HEK293 (cell line): ENCODE results near the gene PRR19.

ENCODE experiments used
- KLF10 ChIP-seq: fragments of 450-650 bp; IDR thresholded peaks from 2 replicates; pipeline ENCODE4 v1.5.1; 2018; ENCODE audit warnings: missing biosample characterization, mild to moderate bottlenecking, missing genetic modification characterization
- SETDB1 ChIP-seq: IDR thresholded peaks from one replicate; pipeline ENCODE4 v1.6.1; 2017; ENCODE audit warnings: mild to moderate bottlenecking, low read length, moderate library complexity, mixed read lengths; ENCODE audit not compliant: insufficient read length
- YY2 ChIP-seq: fragments of 450-650 bp; formaldehyde crosslinking; IDR thresholded peaks from 2 replicates; pipeline ENCODE4 v1.5.1; 2016; ENCODE audit warnings: missing biosample characterization, missing genetic modification characterization
- ZBTB17 ChIP-seq: fragments of 450-650 bp; formaldehyde crosslinking; IDR thresholded peaks from 2 replicates; pipeline ENCODE4 v1.5.1; 2016; ENCODE audit warnings: missing biosample characterization, missing genetic modification characterization
- ZBTB21 ChIP-seq: fragments of 450-650 bp; formaldehyde crosslinking; IDR thresholded peaks from 2 replicates; pipeline ENCODE4 v1.5.1; 2017; ENCODE audit warnings: missing biosample characterization, missing genetic modification characterization
- ZIC2 ChIP-seq: fragments of 450-650 bp; formaldehyde crosslinking; IDR thresholded peaks from 2 replicates; pipeline ENCODE4 v1.5.1; 2016; ENCODE audit warnings: missing biosample characterization, missing genetic modification characterization
- ZNF138 ChIP-seq: fragments of 450-650 bp; formaldehyde crosslinking; IDR thresholded peaks from 2 replicates; pipeline ENCODE4 v1.5.1; 2016; ENCODE audit warnings: missing biosample characterization, missing genetic modification characterization, borderline replicate concordance
- ZNF146 ChIP-seq: fragments of 450-650 bp; formaldehyde crosslinking; IDR thresholded peaks from 2 replicates; pipeline ENCODE4 v1.5.1; 2016; ENCODE audit warnings: missing biosample characterization, missing genetic modification characterization
- ZNF174 ChIP-seq: fragments of 450-650 bp; formaldehyde crosslinking; IDR thresholded peaks from 2 replicates; pipeline ENCODE4 v1.5.0; 2017; ENCODE audit warnings: missing biosample characterization, mild to moderate bottlenecking, missing genetic modification characterization
- ZNF184 ChIP-seq: fragments of 450-650 bp; IDR thresholded peaks from 2 replicates; pipeline ENCODE4 v1.5.1; 2018; ENCODE audit warnings: missing biosample characterization, mild to moderate bottlenecking, missing genetic modification characterization
- ZNF24 ChIP-seq: fragments of 450-650 bp; formaldehyde crosslinking; IDR thresholded peaks from 2 replicates; pipeline ENCODE4 v1.5.1; 2016; ENCODE audit warnings: missing biosample characterization, missing genetic modification characterization
- ZNF248 ChIP-seq: fragments of 450-650 bp; formaldehyde crosslinking; IDR thresholded peaks from 2 replicates; pipeline ENCODE4 v1.5.1; 2017; ENCODE audit warnings: missing biosample characterization, missing genetic modification characterization
- ZNF302 ChIP-seq: fragments of 450-650 bp; formaldehyde crosslinking; IDR thresholded peaks from 2 replicates; pipeline ENCODE4 v1.5.1; 2016; ENCODE audit warnings: missing biosample characterization, missing genetic modification characterization, low read depth
- ZNF501 ChIP-seq: fragments of 450-650 bp; formaldehyde crosslinking; IDR thresholded peaks from 2 replicates; pipeline ENCODE4 v1.5.1; 2016; ENCODE audit warnings: missing biosample characterization, missing genetic modification characterization
- ZNF600 ChIP-seq: fragments of 450-650 bp; formaldehyde crosslinking; IDR thresholded peaks from 2 replicates; pipeline ENCODE4 v1.5.1; 2016; ENCODE audit warnings: missing biosample characterization, missing genetic modification characterization
- ZNF626 ChIP-seq: fragments of 450-650 bp; sonication (Bioruptor Pico); formaldehyde crosslinking; IDR thresholded peaks from 2 replicates; pipeline ENCODE4 v1.5.1; 2018; ENCODE audit warnings: missing biosample characterization, missing genetic modification characterization, inconsistent platforms
- ZNF629 ChIP-seq: fragments of 450-650 bp; formaldehyde crosslinking; IDR thresholded peaks from 2 replicates; pipeline ENCODE4 v1.5.1; 2017; ENCODE audit warnings: missing biosample characterization, missing genetic modification characterization
- ZNF654 ChIP-seq: fragments of 450-650 bp; formaldehyde crosslinking; IDR thresholded peaks from 2 replicates; pipeline ENCODE4 v1.5.1; 2016; ENCODE audit warnings: low read depth, missing biosample characterization, missing genetic modification characterization
- ZNF670 ChIP-seq: fragments of 450-650 bp; formaldehyde crosslinking; IDR thresholded peaks from 2 replicates; pipeline ENCODE4 v1.5.1; 2016; ENCODE audit warnings: missing biosample characterization, missing genetic modification characterization, low read depth
- ZNF837 ChIP-seq: fragments of 450-650 bp; formaldehyde crosslinking; IDR thresholded peaks from 2 replicates; pipeline ENCODE4 v1.5.1; 2016; ENCODE audit warnings: missing biosample characterization, missing genetic modification characterization
- ZNF843 ChIP-seq: fragments of 450-650 bp; formaldehyde crosslinking; IDR thresholded peaks from 2 replicates; pipeline ENCODE4 v1.5.1; 2016; ENCODE audit warnings: missing biosample characterization, missing genetic modification characterization
- TF ChIP-seq, protein P1 (sequence below): fragments of 450-650 bp; formaldehyde crosslinking; IDR thresholded peaks from 2 replicates; pipeline ENCODE4 v1.5.1; 2016; ENCODE audit warnings: missing biosample characterization, missing genetic modification characterization
- TF ChIP-seq, protein P2 (sequence below): fragments of 450-650 bp; formaldehyde crosslinking; IDR thresholded peaks from 2 replicates; pipeline ENCODE4 v1.5.1; 2016; ENCODE audit warnings: missing biosample characterization, missing genetic modification characterization
- TF ChIP-seq, protein P3 (sequence below): fragments of 450-650 bp; formaldehyde crosslinking; IDR thresholded peaks from 2 replicates; pipeline ENCODE4 v1.5.1; 2016; ENCODE audit warnings: missing biosample characterization, missing genetic modification characterization, borderline replicate concordance
- TF ChIP-seq, protein P4 (sequence below): fragments of 450-650 bp; formaldehyde crosslinking; IDR thresholded peaks from 2 replicates; pipeline ENCODE4 v1.5.1; 2017; ENCODE audit warnings: missing biosample characterization, missing genetic modification characterization
- TF ChIP-seq, protein P5 (sequence below): fragments of 450-650 bp; formaldehyde crosslinking; IDR thresholded peaks from 2 replicates; pipeline ENCODE4 v1.5.1; 2016; ENCODE audit warnings: missing biosample characterization, missing genetic modification characterization
- TF ChIP-seq, protein P6 (sequence below): fragments of 450-650 bp; formaldehyde crosslinking; IDR thresholded peaks from 2 replicates; pipeline ENCODE4 v1.5.1; 2017; ENCODE audit warnings: missing biosample characterization, missing genetic modification characterization

Gene PRR19

DNA sequence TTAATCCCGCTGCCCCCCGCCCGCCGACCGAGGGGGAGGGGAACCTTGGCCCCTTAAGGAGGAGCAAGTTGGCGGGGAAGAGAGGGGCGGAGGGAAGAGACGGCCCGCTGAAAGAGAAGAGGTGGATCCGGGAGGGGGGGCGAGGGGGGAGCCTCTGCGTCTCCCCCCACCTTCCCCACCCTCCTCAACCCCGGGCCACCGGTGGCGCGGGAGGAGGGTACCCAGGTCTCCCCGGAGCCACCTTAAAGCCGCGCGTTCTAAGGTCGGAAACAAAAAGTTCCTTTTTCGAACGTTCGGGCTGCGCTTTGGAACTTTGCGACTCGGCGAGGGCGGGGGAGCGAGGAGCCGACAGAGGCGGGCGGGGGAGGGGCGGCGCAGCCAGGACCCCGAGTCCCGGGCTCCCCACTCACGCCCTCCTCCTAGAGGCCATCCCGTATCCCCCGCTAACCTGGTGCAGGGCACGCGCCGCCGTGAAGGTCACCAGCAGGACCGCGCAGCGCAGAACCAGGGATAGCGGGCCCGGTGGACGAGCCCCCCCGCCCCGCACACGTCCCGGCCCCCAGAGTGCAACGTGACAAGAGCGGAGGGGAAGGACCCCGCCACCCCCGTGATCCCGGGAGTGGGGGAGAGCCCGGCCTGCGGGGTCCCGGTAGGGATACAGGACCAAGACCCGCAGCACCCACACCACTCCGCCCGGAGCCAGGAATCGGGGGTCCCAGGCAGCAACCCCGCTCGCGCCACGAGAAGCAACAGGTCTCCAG, 47.7 kb upstream of the PRR19 start (continued):
- TF ChIP-seq, protein P1, sequence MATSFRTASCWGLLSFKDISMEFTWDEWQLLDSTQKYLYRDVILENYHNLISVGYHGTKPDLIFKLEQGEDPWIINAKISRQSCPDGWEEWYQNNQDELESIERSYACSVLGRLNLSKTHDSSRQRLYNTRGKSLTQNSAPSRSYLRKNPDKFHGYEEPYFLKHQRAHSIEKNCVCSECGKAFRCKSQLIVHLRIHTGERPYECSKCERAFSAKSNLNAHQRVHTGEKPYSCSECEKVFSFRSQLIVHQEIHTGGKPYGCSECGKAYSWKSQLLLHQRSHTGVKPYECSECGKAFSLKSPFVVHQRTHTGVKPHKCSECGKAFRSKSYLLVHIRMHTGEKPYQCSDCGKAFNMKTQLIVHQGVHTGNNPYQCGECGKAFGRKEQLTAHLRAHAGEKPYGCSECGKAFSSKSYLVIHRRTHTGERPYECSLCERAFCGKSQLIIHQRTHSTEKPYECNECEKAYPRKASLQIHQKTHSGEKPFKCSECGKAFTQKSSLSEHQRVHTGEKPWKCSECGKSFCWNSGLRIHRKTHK (tag by site-specific recombination) = no peak
- TF ChIP-seq, protein P2, sequence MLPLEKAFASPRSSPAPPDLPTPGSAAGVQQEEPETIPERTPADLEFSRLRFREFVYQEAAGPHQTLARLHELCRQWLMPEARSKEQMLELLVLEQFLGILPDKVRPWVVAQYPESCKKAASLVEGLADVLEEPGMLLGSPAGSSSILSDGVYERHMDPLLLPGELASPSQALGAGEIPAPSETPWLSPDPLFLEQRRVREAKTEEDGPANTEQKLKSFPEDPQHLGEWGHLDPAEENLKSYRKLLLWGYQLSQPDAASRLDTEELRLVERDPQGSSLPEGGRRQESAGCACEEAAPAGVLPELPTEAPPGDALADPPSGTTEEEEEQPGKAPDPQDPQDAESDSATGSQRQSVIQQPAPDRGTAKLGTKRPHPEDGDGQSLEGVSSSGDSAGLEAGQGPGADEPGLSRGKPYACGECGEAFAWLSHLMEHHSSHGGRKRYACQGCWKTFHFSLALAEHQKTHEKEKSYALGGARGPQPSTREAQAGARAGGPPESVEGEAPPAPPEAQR (tag by site-specific recombination) = no peak
- no peak for TF ChIP-seq ZNF837 (tag by site-specific recombination)
- 0 out of 2 replicates have a peak, but pooled peaks have one; percentile 9 for TF ChIP-seq YY2 (tag by site-specific recombination)
- TF ChIP-seq ZNF184 (tag by site-specific recombination) = no peak
- TF ChIP-seq ZNF629 (tag by site-specific recombination) = 0 out of 2 replicates have a peak, but pooled peaks have one; percentile 29
- 0 out of 2 replicates have a peak, but pooled peaks have one; percentile 17 for TF ChIP-seq ZNF24
- TF ChIP-seq ZIC2 (tag by site-specific recombination) = no peak; the same call in 1 of the 2 replicates
- no peak for TF ChIP-seq ZNF248 (tag by site-specific recombination)
- peak; percentile 57 for TF ChIP-seq KLF10 (tag by site-specific recombination)
- TF ChIP-seq ZNF501 (tag by site-specific recombination) = peak; percentile 50; the same call in 1 of the 2 replicates
- no peak for TF ChIP-seq ZNF626 (tag by site-specific recombination)
- TF ChIP-seq, protein P3, sequence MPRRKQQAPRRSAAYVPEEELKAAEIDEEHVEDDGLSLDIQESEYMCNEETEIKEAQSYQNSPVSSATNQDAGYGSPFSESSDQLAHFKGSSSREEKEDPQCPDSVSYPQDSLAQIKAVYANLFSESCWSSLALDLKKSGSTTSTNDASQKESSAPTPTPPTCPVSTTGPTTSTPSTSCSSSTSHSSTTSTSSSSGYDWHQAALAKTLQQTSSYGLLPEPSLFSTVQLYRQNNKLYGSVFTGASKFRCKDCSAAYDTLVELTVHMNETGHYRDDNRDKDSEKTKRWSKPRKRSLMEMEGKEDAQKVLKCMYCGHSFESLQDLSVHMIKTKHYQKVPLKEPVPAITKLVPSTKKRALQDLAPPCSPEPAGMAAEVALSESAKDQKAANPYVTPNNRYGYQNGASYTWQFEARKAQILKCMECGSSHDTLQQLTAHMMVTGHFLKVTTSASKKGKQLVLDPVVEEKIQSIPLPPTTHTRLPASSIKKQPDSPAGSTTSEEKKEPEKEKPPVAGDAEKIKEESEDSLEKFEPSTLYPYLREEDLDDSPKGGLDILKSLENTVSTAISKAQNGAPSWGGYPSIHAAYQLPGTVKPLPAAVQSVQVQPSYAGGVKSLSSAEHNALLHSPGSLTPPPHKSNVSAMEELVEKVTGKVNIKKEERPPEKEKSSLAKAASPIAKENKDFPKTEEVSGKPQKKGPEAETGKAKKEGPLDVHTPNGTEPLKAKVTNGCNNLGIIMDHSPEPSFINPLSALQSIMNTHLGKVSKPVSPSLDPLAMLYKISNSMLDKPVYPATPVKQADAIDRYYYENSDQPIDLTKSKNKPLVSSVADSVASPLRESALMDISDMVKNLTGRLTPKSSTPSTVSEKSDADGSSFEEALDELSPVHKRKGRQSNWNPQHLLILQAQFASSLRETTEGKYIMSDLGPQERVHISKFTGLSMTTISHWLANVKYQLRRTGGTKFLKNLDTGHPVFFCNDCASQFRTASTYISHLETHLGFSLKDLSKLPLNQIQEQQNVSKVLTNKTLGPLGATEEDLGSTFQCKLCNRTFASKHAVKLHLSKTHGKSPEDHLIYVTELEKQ (tag by site-specific recombination) = no peak
- TF ChIP-seq ZNF843 (tag by site-specific recombination) = no peak; the same call in 1 of the 2 replicates
- TF ChIP-seq SETDB1 = no peak
- no peak for TF ChIP-seq ZNF174
- no peak for TF ChIP-seq ZNF302 (tag by site-specific recombination)
- peak; percentile 69 for TF ChIP-seq ZNF600 (tag by site-specific recombination)
- no peak; the same call in 1 of the 2 replicates for TF ChIP-seq ZBTB21
- TF ChIP-seq, protein P4, sequence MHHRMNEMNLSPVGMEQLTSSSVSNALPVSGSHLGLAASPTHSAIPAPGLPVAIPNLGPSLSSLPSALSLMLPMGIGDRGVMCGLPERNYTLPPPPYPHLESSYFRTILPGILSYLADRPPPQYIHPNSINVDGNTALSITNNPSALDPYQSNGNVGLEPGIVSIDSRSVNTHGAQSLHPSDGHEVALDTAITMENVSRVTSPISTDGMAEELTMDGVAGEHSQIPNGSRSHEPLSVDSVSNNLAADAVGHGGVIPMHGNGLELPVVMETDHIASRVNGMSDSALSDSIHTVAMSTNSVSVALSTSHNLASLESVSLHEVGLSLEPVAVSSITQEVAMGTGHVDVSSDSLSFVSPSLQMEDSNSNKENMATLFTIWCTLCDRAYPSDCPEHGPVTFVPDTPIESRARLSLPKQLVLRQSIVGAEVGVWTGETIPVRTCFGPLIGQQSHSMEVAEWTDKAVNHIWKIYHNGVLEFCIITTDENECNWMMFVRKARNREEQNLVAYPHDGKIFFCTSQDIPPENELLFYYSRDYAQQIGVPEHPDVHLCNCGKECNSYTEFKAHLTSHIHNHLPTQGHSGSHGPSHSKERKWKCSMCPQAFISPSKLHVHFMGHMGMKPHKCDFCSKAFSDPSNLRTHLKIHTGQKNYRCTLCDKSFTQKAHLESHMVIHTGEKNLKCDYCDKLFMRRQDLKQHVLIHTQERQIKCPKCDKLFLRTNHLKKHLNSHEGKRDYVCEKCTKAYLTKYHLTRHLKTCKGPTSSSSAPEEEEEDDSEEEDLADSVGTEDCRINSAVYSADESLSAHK (tag by site-specific recombination) = 0 out of 2 replicates have a peak, but pooled peaks have one; percentile 44
- TF ChIP-seq, protein P5, sequence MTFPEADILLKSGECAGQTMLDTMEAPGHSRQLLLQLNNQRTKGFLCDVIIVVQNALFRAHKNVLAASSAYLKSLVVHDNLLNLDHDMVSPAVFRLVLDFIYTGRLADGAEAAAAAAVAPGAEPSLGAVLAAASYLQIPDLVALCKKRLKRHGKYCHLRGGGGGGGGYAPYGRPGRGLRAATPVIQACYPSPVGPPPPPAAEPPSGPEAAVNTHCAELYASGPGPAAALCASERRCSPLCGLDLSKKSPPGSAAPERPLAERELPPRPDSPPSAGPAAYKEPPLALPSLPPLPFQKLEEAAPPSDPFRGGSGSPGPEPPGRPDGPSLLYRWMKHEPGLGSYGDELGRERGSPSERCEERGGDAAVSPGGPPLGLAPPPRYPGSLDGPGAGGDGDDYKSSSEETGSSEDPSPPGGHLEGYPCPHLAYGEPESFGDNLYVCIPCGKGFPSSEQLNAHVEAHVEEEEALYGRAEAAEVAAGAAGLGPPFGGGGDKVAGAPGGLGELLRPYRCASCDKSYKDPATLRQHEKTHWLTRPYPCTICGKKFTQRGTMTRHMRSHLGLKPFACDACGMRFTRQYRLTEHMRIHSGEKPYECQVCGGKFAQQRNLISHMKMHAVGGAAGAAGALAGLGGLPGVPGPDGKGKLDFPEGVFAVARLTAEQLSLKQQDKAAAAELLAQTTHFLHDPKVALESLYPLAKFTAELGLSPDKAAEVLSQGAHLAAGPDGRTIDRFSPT (tag by site-specific recombination) = no peak; the same call in 1 of the 2 replicates
- no peak for TF ChIP-seq ZNF138
- no peak for TF ChIP-seq ZNF146 (tag by site-specific recombination)
- TF ChIP-seq ZBTB17 = peak; percentile 47
- TF ChIP-seq ZNF654 (tag by site-specific recombination) = no peak
- TF ChIP-seq, protein P6, sequence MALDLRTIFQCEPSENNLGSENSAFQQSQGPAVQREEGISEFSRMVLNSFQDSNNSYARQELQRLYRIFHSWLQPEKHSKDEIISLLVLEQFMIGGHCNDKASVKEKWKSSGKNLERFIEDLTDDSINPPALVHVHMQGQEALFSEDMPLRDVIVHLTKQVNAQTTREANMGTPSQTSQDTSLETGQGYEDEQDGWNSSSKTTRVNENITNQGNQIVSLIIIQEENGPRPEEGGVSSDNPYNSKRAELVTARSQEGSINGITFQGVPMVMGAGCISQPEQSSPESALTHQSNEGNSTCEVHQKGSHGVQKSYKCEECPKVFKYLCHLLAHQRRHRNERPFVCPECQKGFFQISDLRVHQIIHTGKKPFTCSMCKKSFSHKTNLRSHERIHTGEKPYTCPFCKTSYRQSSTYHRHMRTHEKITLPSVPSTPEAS (tag by site-specific recombination) = 0 out of 2 replicates have a peak, but pooled peaks have one; percentile 4
- TF ChIP-seq ZNF670 = no peak
